ENCODE results near the gene CLEC19A.
"Not testable (repeated sequence)": the region's sequence is repeated elsewhere in the genome, so short reads cannot be mapped to it uniquely, and the experiment has no call there.

CLEC19A gene

GRCh38 chr16:19304750-19305149, 19.2 kb downstream of the CLEC19A start:
- H3K9ac ChIP-seq (ENCODE audit: low read depth, low read length) = no peak overlapping the region
- no peak overlapping the region for H3K4me3 ChIP-seq (ENCODE audit: low read length)
- H3K4me2 ChIP-seq (ENCODE audit: low read length) = no peak overlapping the region
- H3K4me1 ChIP-seq (ENCODE audit: control insufficient read depth, insufficient read depth, low read length) = no peaks in the 10 kb centered on the region
- no peaks in the 10 kb centered on the region for H3K36me3 ChIP-seq (ENCODE audit: insufficient read depth, low read length)
- H3K9me3 ChIP-seq (replicated peaks; ENCODE audit: low read length) = no peaks in the 10 kb centered on the region
- no peaks in the 10 kb centered on the region for H3K27me3 ChIP-seq (ENCODE audit: control insufficient read depth, insufficient read depth, low read length)

GRCh38 chr16:19305443-19305842, 19.9 kb downstream of the CLEC19A start:
- Histone ChIP-seq H3K4me1 (ENCODE audit: control insufficient read depth, insufficient read depth, low read length) (no peaks in the 10 kb centered on the region), H3K4me2 (ENCODE audit: low read length) (no peak overlapping the region), H3K9me3 (replicated peaks; ENCODE audit: low read length) (no peaks in the 10 kb centered on the region), H3K9ac (ENCODE audit: low read depth, low read length) (no peak overlapping the region), H3K36me3 (ENCODE audit: insufficient read depth, low read length) (no peaks in the 10 kb centered on the region), H3K27me3 (ENCODE audit: control insufficient read depth, insufficient read depth, low read length) (no peaks in the 10 kb centered on the region), H3K4me3 (ENCODE audit: low read length) (no peak overlapping the region)

- H3K27me3 ChIP-seq (ENCODE audit: control insufficient read depth, insufficient read depth, low read length) = no peaks in the 10 kb centered on the region
- no peaks in the 10 kb centered on the region for H3K36me3 ChIP-seq (ENCODE audit: insufficient read depth, low read length)
- no peak overlapping the region for H3K4me3 ChIP-seq (ENCODE audit: low read length)
- H3K9ac ChIP-seq (ENCODE audit: low read depth, low read length) = no peak overlapping the region
- no peak overlapping the region for H3K4me2 ChIP-seq (ENCODE audit: low read length)
- no peaks in the 10 kb centered on the region for H3K4me1 ChIP-seq (ENCODE audit: control insufficient read depth, insufficient read depth, low read length)
- H3K9me3 ChIP-seq (replicated peaks; ENCODE audit: low read length) = no peaks in the 10 kb centered on the region
Measured at GRCh38 chr16:19307587-19308241, 22.2 kb downstream of the CLEC19A start.

GRCh38 chr16:19308392-19308791, 22.9 kb downstream of the CLEC19A start:
- Histone ChIP-seq H3K27me3 (ENCODE audit: control insufficient read depth, insufficient read depth, low read length) (no peaks in the 10 kb centered on the region), H3K36me3 (ENCODE audit: insufficient read depth, low read length) (no peaks in the 10 kb centered on the region), H3K4me2 (ENCODE audit: low read length) (no peak overlapping the region), H3K9me3 (replicated peaks; ENCODE audit: low read length) (no peaks in the 10 kb centered on the region), H3K9ac (ENCODE audit: low read depth, low read length) (no peak overlapping the region), H3K4me3 (ENCODE audit: low read length) (no peak overlapping the region), H3K4me1 (ENCODE audit: control insufficient read depth, insufficient read depth, low read length) (no peaks in the 10 kb centered on the region)

- no peak overlapping the region for H3K4me3 ChIP-seq (ENCODE audit: low read length)
- no peak overlapping the region for H3K4me2 ChIP-seq (ENCODE audit: low read length)
- no peaks in the 10 kb centered on the region for H3K36me3 ChIP-seq (ENCODE audit: insufficient read depth, low read length)
- H3K9ac ChIP-seq (ENCODE audit: low read depth, low read length) = no peak overlapping the region
- no peaks in the 10 kb centered on the region for H3K4me1 ChIP-seq (ENCODE audit: control insufficient read depth, insufficient read depth, low read length)
- no peaks in the 10 kb centered on the region for H3K9me3 ChIP-seq (replicated peaks; ENCODE audit: low read length)
- no peaks in the 10 kb centered on the region for H3K27me3 ChIP-seq (ENCODE audit: control insufficient read depth, insufficient read depth, low read length)
Measured at GRCh38 chr16:19309178-19309577, 23.6 kb downstream of the CLEC19A start.

- H3K4me1 ChIP-seq (ENCODE audit: control insufficient read depth, insufficient read depth, low read length) = no peaks in the 10 kb centered on the region
- H3K4me2 ChIP-seq (ENCODE audit: low read length) = no peak overlapping the region
- H3K27me3 ChIP-seq (ENCODE audit: control insufficient read depth, insufficient read depth, low read length) = no peaks in the 10 kb centered on the region
- no peak overlapping the region for H3K9ac ChIP-seq (ENCODE audit: low read depth, low read length)
- H3K36me3 ChIP-seq (ENCODE audit: insufficient read depth, low read length) = no peaks in the 10 kb centered on the region
- H3K9me3 ChIP-seq (replicated peaks; ENCODE audit: low read length) = no peaks in the 10 kb centered on the region
- H3K4me3 ChIP-seq (ENCODE audit: low read length) = no peak overlapping the region
Measured at GRCh38 chr16:19314718-19315425, 29.3 kb downstream of the CLEC19A start.

- no peaks in the 10 kb centered on the region for H3K27me3 ChIP-seq (ENCODE audit: control insufficient read depth, insufficient read depth, low read length)
- H3K4me1 ChIP-seq (ENCODE audit: control insufficient read depth, insufficient read depth, low read length) = no peaks in the 10 kb centered on the region
- no peaks in the 10 kb centered on the region for H3K36me3 ChIP-seq (ENCODE audit: insufficient read depth, low read length)
- H3K9me3 ChIP-seq (replicated peaks; ENCODE audit: low read length) = no peaks in the 10 kb centered on the region
- no peak overlapping the region for H3K4me2 ChIP-seq (ENCODE audit: low read length)
- no peak overlapping the region for H3K4me3 ChIP-seq (ENCODE audit: low read length)
- no peak overlapping the region for H3K9ac ChIP-seq (ENCODE audit: low read depth, low read length)
Measured at GRCh38 chr16:19315889-19316433, 30.4 kb downstream of the CLEC19A start.

- H3K9ac ChIP-seq (ENCODE audit: low read depth, low read length) = no peak overlapping the region
- no peaks in the 10 kb centered on the region for H3K27me3 ChIP-seq (ENCODE audit: control insufficient read depth, insufficient read depth, low read length)
- no peak overlapping the region for H3K4me2 ChIP-seq (ENCODE audit: low read length)
- H3K4me1 ChIP-seq (ENCODE audit: control insufficient read depth, insufficient read depth, low read length) = no peaks in the 10 kb centered on the region
- H3K9me3 ChIP-seq (replicated peaks; ENCODE audit: low read length) = no peaks in the 10 kb centered on the region
- H3K36me3 ChIP-seq (ENCODE audit: insufficient read depth, low read length) = no peaks in the 10 kb centered on the region
- H3K4me3 ChIP-seq (ENCODE audit: low read length) = no peak overlapping the region
Measured at GRCh38 chr16:19316846-19317245, 31.3 kb downstream of the CLEC19A start.

- H3K4me3 ChIP-seq (ENCODE audit: low read length); H3K4me1 ChIP-seq (ENCODE audit: control insufficient read depth, insufficient read depth, low read length); H3K36me3 ChIP-seq (ENCODE audit: insufficient read depth, low read length); H3K9me3 ChIP-seq (replicated peaks; ENCODE audit: low read length); H3K9ac ChIP-seq (ENCODE audit: low read depth, low read length); H3K4me2 ChIP-seq (ENCODE audit: low read length); H3K27me3 ChIP-seq (ENCODE audit: control insufficient read depth, insufficient read depth, low read length): not testable (repeated sequence)
Measured at GRCh38 chr16:19321186-19321585, 35.7 kb downstream of the CLEC19A start.

- Histone ChIP-seq H3K9ac (ENCODE audit: low read depth, low read length) (no peak overlapping the region), H3K4me3 (ENCODE audit: low read length) (no peak overlapping the region), H3K36me3 (ENCODE audit: insufficient read depth, low read length) (no peaks in the 10 kb centered on the region), H3K27me3 (ENCODE audit: control insufficient read depth, insufficient read depth, low read length) (no peaks in the 10 kb centered on the region), H3K4me1 (ENCODE audit: control insufficient read depth, insufficient read depth, low read length) (no peaks in the 10 kb centered on the region), H3K4me2 (ENCODE audit: low read length) (no peak overlapping the region), H3K9me3 (replicated peaks; ENCODE audit: low read length) (no peaks in the 10 kb centered on the region)
Measured at GRCh38 chr16:19323596-19323995, 38.1 kb downstream of the CLEC19A start.

- Histone ChIP-seq H3K4me2 (ENCODE audit: low read length) (no peak overlapping the region), H3K4me1 (ENCODE audit: control insufficient read depth, insufficient read depth, low read length) (no peaks in the 10 kb centered on the region)
Measured at GRCh38 chr16:19328364-19328763, 42.8 kb downstream of the CLEC19A start.

GRCh38 chr16:19329932-19330331, 44.4 kb downstream of the CLEC19A start:
- no peak overlapping the region for H3K4me3 ChIP-seq (ENCODE audit: low read length)
- no peaks in the 10 kb centered on the region for H3K27me3 ChIP-seq (ENCODE audit: control insufficient read depth, insufficient read depth, low read length)
- H3K9ac ChIP-seq (ENCODE audit: low read depth, low read length) = no peak overlapping the region
- H3K4me2 ChIP-seq (ENCODE audit: low read length) = no peak overlapping the region
- no peaks in the 10 kb centered on the region for H3K4me1 ChIP-seq (ENCODE audit: control insufficient read depth, insufficient read depth, low read length)
- no peaks in the 10 kb centered on the region for H3K36me3 ChIP-seq (ENCODE audit: insufficient read depth, low read length)
- no peaks in the 10 kb centered on the region for H3K9me3 ChIP-seq (replicated peaks; ENCODE audit: low read length)

More at GRCh38 chr16:19328364-19328763, 42.8 kb downstream of the CLEC19A start:
- Histone ChIP-seq H3K4me3 (ENCODE audit: low read length) (no peak overlapping the region), H3K9me3 (replicated peaks; ENCODE audit: low read length) (no peaks in the 10 kb centered on the region), H3K36me3 (ENCODE audit: insufficient read depth, low read length) (no peaks in the 10 kb centered on the region), H3K27me3 (ENCODE audit: control insufficient read depth, insufficient read depth, low read length) (no peaks in the 10 kb centered on the region), H3K9ac (ENCODE audit: low read depth, low read length) (no peak overlapping the region)
